ENCODE measurements around the gene ZMYND19. TPM values are rescaled to one million over a fixed set of nuclear protein-coding genes. Genes with fewer than 3 reads are reported as not detected.
"Not testable (repeated sequence)": the region's sequence is repeated elsewhere in the genome, so short reads cannot be mapped to it uniquely, and the experiment has no call there.

Gene ZMYND19
- total and polyA plus RNA-seq, 3 experiments from 2014 or later: 11.2 to 72.5 (median 71.2) TPM

DNA sequence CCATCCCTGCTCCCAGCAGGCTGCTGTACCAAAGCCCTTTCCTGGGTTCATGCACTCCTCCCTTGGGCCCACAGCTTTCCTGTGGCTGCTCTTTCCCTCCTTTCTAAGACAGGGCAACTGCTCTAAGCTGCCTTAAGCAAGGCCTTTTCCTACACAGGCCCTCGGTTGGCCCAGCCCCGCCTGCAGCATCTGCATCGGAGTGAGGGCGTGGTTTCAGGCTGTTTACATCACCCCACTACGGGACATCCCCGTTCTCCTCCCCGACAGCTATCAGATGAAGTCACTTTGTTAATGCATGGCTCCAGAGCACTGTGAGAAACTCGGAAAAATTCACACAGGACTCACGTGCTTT, 15.0 kb downstream of the ZMYND19 start:
- no peaks in the 10 kb centered on the region for H3K27me3 Mint-ChIP-seq
- Histone ChIP-seq H3K27ac (ENCODE audit: low read depth, low read length) (no peak overlapping the region), H3K4me1 (ENCODE audit: insufficient read depth, low read length) (peaks cover 26% of the 10 kb centered on the region), H3K9me3 (ENCODE audit: low read length) (no peaks in the 10 kb centered on the region), H3K36me3 (ENCODE audit: insufficient read depth, low read length) (peaks cover 26% of the 10 kb centered on the region), H3K4me3 (ENCODE audit: low read length) (no peak overlapping the region), H3K27me3 (ENCODE audit: insufficient read depth, low read length, poor library complexity, severe bottlenecking) (no peaks in the 10 kb centered on the region)
- H3K27ac Mint-ChIP-seq: peak overlapping the region in 4 of 8 donors; percentile 33 to 74 (median 45)
- peak overlapping the region in 5 of 7 donors; percentile 28 to 79 (median 46) for H3K4me3 Mint-ChIP-seq
- DNase-seq: no peak
- POLR2A ChIA-PET: no interaction called here
- H3K4me1 Mint-ChIP-seq: peaks cover 34 to 47% (median 37%) of the 10 kb centered on the region in 3 donors
- CTCF ChIA-PET: no interaction called here
- no peaks in the 10 kb centered on the region for H3K9me3 Mint-ChIP-seq
- H3K36me3 Mint-ChIP-seq: peaks cover 0 to 49% (median 17%) of the 10 kb centered on the region in 3 donors

GRCh38 chr9:137574192-137574591, 16.1 kb downstream of the ZMYND19 start:
- H3K9me3 ChIP-seq (ENCODE audit: low read length): no peaks in the 10 kb centered on the region
- H3K36me3 ChIP-seq (ENCODE audit: insufficient read depth, low read length): peaks cover 26% of the 10 kb centered on the region
- Mint-ChIP-seq H3K27me3 (no peaks in the 10 kb centered on the region), H3K36me3 (peaks cover 0 to 51% (median 17%) of the 10 kb centered on the region in 3 donors), H3K4me1 (peaks cover 36 to 48% (median 39%) of the 10 kb centered on the region in 3 donors), H3K4me3 (no peak overlapping the region), H3K9me3 (no peaks in the 10 kb centered on the region), H3K27ac (peak overlapping the region in 1 of 8 donors; percentile 33)
- peaks cover 26% of the 10 kb centered on the region for H3K4me1 ChIP-seq (ENCODE audit: insufficient read depth, low read length)
- H3K4me3 ChIP-seq (ENCODE audit: low read length): no peak overlapping the region
- ChIA-PET POLR2A (no interaction called here), CTCF (no interaction called here)
- DNase-seq: no peak
- no peak overlapping the region for H3K27ac ChIP-seq (ENCODE audit: low read depth, low read length)
- no peaks in the 10 kb centered on the region for H3K27me3 ChIP-seq (ENCODE audit: insufficient read depth, low read length, poor library complexity, severe bottlenecking)

DNA sequence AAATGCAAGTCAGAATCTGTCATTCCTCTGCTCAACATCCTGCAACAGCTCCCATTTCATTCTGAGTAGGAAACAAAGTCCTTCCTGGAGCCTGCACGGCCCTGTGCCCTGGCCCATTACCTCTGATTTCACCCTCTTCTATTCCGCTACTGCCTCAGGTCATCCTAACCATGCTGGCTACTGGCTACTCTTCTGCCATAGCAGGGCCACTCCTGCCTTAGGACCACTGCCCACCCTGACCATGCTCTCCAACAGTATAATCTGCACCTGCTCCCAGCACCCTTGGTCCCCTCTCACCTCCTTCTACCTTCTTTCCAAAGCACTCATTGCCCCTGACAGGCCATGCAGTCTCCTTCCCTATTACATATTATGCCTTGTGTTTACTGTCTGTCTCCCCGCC, 19.7 kb downstream of the ZMYND19 start:
- H3K36me3 Mint-ChIP-seq: peaks cover 0 to 41% (median 15%) of the 10 kb centered on the region in 3 donors
- H3K36me3 ChIP-seq (ENCODE audit: insufficient read depth, low read length): peaks cover 18% of the 10 kb centered on the region
- no peaks in the 10 kb centered on the region for H3K27me3 ChIP-seq (ENCODE audit: insufficient read depth, low read length, poor library complexity, severe bottlenecking)
- peak overlapping the region in 3 of 8 donors; percentile 14 to 72 (median 66) for H3K27ac Mint-ChIP-seq
- H3K4me3 ChIP-seq (ENCODE audit: low read length): no peak overlapping the region
- H3K4me3 Mint-ChIP-seq: no peak overlapping the region
- no peaks in the 10 kb centered on the region for H3K27me3 Mint-ChIP-seq
- H3K4me1 ChIP-seq (ENCODE audit: insufficient read depth, low read length): peaks cover under 1% of the 10 kb centered on the region
- ChIA-PET POLR2A (no interaction called here), CTCF (no interaction called here)
- peaks cover 13 to 25% (median 15%) of the 10 kb centered on the region in 3 donors for H3K4me1 Mint-ChIP-seq
- H3K9me3 ChIP-seq (ENCODE audit: low read length): no peaks in the 10 kb centered on the region
- H3K27ac ChIP-seq (ENCODE audit: low read depth, low read length): no peak overlapping the region
- no peaks in the 10 kb centered on the region for H3K9me3 Mint-ChIP-seq
- no peak for DNase-seq

- CTCF ChIA-PET: no interaction called here
- Mint-ChIP-seq H3K27ac (no peak overlapping the region), H3K4me3 (no peak overlapping the region), H3K4me1 (peaks cover 7 to 16% (median 10%) of the 10 kb centered on the region in 3 donors), H3K27me3 (no peaks in the 10 kb centered on the region), H3K36me3 (peaks cover 0 to 33% (median 9%) of the 10 kb centered on the region in 3 donors), H3K9me3 (no peaks in the 10 kb centered on the region)
- Histone ChIP-seq H3K36me3 (ENCODE audit: insufficient read depth, low read length) (peaks cover 18% of the 10 kb centered on the region), H3K27ac (ENCODE audit: low read depth, low read length) (no peak overlapping the region), H3K4me3 (ENCODE audit: low read length) (no peak overlapping the region), H3K9me3 (ENCODE audit: low read length) (no peaks in the 10 kb centered on the region), H3K4me1 (ENCODE audit: insufficient read depth, low read length) (no peaks in the 10 kb centered on the region), H3K27me3 (ENCODE audit: insufficient read depth, low read length, poor library complexity, severe bottlenecking) (no peaks in the 10 kb centered on the region)
- POLR2A ChIA-PET: no interaction called here
- no peak for DNase-seq
Observed at GRCh38 chr9:137569609-137570203, 20.6 kb downstream of the ZMYND19 start.

DNA sequence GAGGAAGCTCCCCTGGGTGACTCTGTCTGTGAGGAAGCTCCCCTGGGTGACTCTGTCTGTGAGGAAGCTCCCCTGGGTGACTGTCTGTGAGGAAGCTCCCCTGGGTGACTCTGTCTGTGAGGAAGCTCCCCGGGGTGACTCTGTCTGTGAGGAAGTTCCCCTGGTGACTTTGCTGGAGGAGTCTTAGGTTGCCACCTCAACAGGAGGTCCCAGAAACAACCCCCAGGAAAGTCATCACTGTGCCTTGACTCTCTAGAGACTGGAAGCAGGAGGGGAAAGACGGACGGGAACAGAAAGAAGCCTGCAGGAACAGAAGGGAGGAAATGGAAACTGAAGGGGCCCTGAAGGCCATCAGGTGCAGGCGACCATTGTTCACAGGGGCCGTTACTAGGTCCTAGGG, 21.9 kb downstream of the ZMYND19 start:
- Mint-ChIP-seq H3K36me3 (peaks cover 0 to 36% (median 12%) of the 10 kb centered on the region in 3 donors), H3K27ac (peak overlapping the region in 3 of 8 donors; percentile 79 to 87 (median 81)), H3K4me1 (peaks cover 9 to 13% (median 10%) of the 10 kb centered on the region in 3 donors)
- POLR2A ChIA-PET; H3K27me3 Mint-ChIP-seq; H3K4me3 Mint-ChIP-seq; H3K9me3 ChIP-seq (ENCODE audit: low read length); H3K4me3 ChIP-seq (ENCODE audit: low read length); H3K27ac ChIP-seq (ENCODE audit: low read depth, low read length); H3K27me3 ChIP-seq (ENCODE audit: insufficient read depth, low read length, poor library complexity, severe bottlenecking); H3K4me1 ChIP-seq (ENCODE audit: insufficient read depth, low read length); H3K9me3 Mint-ChIP-seq; CTCF ChIA-PET; DNase-seq: not testable (repeated sequence)
- H3K36me3 ChIP-seq (ENCODE audit: insufficient read depth, low read length): peaks cover 18% of the 10 kb centered on the region

DNA sequence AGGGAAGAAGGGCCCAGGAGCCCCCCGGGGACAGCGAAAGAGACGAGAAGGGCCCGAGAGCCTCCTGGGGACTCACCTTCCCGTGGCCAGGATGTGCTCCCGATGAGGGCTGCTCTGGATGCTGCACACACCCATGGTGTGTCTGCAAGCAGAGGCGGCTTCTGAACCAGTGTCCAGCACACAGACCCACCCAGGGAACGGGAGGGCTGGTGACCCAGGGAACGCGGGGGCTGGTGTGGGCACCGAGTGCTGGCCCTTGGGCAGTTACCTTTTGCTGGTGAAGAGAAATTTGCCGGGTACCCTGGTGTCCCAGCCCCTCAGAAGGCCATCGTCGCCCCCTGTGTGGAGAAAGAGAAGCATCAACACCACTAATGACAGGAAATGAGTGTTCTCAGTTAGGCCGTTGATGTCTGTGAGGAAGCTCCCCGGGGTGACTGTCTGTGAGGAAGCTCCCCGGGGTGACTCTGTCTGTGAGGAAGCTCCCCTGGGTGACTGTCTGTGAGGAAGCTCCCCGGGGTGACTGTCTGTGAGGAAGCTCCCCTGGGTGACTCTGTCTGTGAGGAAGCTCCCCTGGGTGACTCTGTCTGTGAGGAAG, 25.4 kb downstream of the ZMYND19 start:
- Mint-ChIP-seq H3K9me3 (no peaks in the 10 kb centered on the region), H3K27ac (peak overlapping the region in 2 of 8 donors; percentile 46 to 94), H3K4me3 (no peak overlapping the region), H3K4me1 (peaks cover 0 to 6% (median 3%) of the 10 kb centered on the region in 3 donors), H3K27me3 (no peaks in the 10 kb centered on the region), H3K36me3 (peaks cover 3 to 41% (median 17%) of the 10 kb centered on the region in 3 donors)
- Histone ChIP-seq H3K4me3 (ENCODE audit: low read length) (no peak overlapping the region), H3K4me1 (ENCODE audit: insufficient read depth, low read length) (no peaks in the 10 kb centered on the region), H3K9me3 (ENCODE audit: low read length) (no peaks in the 10 kb centered on the region), H3K27me3 (ENCODE audit: insufficient read depth, low read length, poor library complexity, severe bottlenecking) (no peaks in the 10 kb centered on the region), H3K36me3 (ENCODE audit: insufficient read depth, low read length) (peaks cover 6% of the 10 kb centered on the region), H3K27ac (ENCODE audit: low read depth, low read length) (no peak overlapping the region)
- ChIA-PET POLR2A (no interaction called here), CTCF (no interaction called here)
- no peak for DNase-seq

- no peaks in the 10 kb centered on the region for H3K27me3 Mint-ChIP-seq
- POLR2A ChIA-PET: no interaction called here
- peaks cover 7 to 47% (median 22%) of the 10 kb centered on the region in 3 donors for H3K36me3 Mint-ChIP-seq
- no peak overlapping the region for H3K4me3 Mint-ChIP-seq
- no peak for DNase-seq
- peaks cover 6% of the 10 kb centered on the region for H3K36me3 ChIP-seq (ENCODE audit: insufficient read depth, low read length)
- peak overlapping the region in 4 of 8 donors; percentile 26 to 82 (median 55) for H3K27ac Mint-ChIP-seq
- CTCF ChIA-PET: no interaction called here
- no peaks in the 10 kb centered on the region for H3K9me3 ChIP-seq (ENCODE audit: low read length)
- no peak overlapping the region for H3K4me3 ChIP-seq (ENCODE audit: low read length)
- H3K4me1 ChIP-seq (ENCODE audit: insufficient read depth, low read length): no peaks in the 10 kb centered on the region
- peaks cover 0 to 6% (median 3%) of the 10 kb centered on the region in 3 donors for H3K4me1 Mint-ChIP-seq
- H3K9me3 Mint-ChIP-seq: no peaks in the 10 kb centered on the region
- no peak overlapping the region for H3K27ac ChIP-seq (ENCODE audit: low read depth, low read length)
- no peaks in the 10 kb centered on the region for H3K27me3 ChIP-seq (ENCODE audit: insufficient read depth, low read length, poor library complexity, severe bottlenecking)
Observed at GRCh38 chr9:137564134-137564533, 26.2 kb downstream of the ZMYND19 start.

- peaks cover 6% of the 10 kb centered on the region for H3K36me3 ChIP-seq (ENCODE audit: insufficient read depth, low read length)
- DNase-seq: no peak
- H3K9me3 Mint-ChIP-seq: no peaks in the 10 kb centered on the region
- POLR2A ChIA-PET: no interaction called here
- H3K27me3 ChIP-seq (ENCODE audit: insufficient read depth, low read length, poor library complexity, severe bottlenecking): no peaks in the 10 kb centered on the region
- no peaks in the 10 kb centered on the region for H3K27me3 Mint-ChIP-seq
- H3K36me3 Mint-ChIP-seq: peaks cover 7 to 64% (median 21%) of the 10 kb centered on the region in 3 donors
- H3K27ac Mint-ChIP-seq: peak overlapping the region in 1 of 8 donors; percentile 23
- no peak overlapping the region for H3K4me3 Mint-ChIP-seq
- H3K4me1 ChIP-seq (ENCODE audit: insufficient read depth, low read length): no peaks in the 10 kb centered on the region
- peaks cover 0 to 3% (median 0%) of the 10 kb centered on the region in 3 donors for H3K4me1 Mint-ChIP-seq
- CTCF ChIA-PET: interaction anchor here (0.8 kb wide), 1 partner anchor 21 kb away, joined by 3 read pairs; no protein-coding TSS in a partner anchor
- no peak overlapping the region for H3K27ac ChIP-seq (ENCODE audit: low read depth, low read length)
- H3K9me3 ChIP-seq (ENCODE audit: low read length): no peaks in the 10 kb centered on the region
- H3K4me3 ChIP-seq (ENCODE audit: low read length): no peak overlapping the region
Observed at GRCh38 chr9:137558127-137558526, 32.2 kb downstream of the ZMYND19 start.
